GM12864 (cell line): ENCODE results near the gene OPN1LW.
"Not testable (repeated sequence)": the region's sequence is repeated elsewhere in the genome, so short reads cannot be mapped to it uniquely, and the experiment has no call there.

ENCODE experiments used
- DNase-seq: peaks from one replicate; pipeline ENCODE4 v3.0.0-alpha.2; 2011; ENCODE audit warnings: low read depth
- H3K4me3 ChIP-seq: 2 replicates; pipeline ENCODE4 v1.5.1; 2011; ENCODE audit warnings: mild to moderate bottlenecking, low read depth, low read length, control low read depth

Gene OPN1LW

DNA sequence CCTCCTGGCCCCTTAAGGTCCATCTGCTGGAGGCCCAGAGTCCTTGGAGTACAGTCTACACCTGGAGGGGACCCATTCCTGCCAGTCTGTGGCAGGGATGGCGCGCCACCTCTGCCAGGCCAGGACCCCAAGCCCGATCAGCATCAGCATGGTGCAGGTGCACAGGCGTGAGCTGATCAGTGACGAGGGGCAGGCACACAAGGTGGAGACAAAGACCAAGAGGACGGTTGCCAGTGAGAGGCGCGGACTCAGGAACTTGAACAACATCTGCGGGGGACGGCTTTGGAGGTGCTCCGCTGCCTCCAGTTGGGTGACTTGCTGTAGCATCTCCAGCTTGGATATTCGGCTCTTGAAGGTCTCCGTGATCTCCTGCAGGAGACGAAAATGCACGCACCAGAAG lies 15.3 kb downstream of the OPN1LW start:
- H3K4me3 ChIP-seq, DNase-seq: not testable (repeated sequence)

DNA sequence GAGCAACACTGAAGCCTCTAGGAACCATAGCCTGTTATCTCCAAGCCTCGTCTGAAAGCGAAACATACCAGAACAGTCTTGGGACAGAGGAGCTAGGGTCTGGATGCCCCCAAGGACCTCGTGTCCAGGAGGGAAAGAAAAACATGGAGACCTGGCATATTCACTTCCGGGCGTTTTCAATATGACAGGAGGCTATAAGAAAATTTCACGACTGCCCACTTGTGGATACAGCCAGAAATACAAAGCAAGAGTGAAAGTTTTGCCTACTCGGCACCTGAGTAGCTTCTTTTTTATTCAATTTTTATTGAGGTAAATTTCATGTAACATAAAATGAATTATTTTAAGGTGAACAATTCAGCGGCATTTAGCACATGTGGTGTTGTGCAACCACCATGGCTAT lies 20.9 kb downstream of the OPN1LW start:
- not testable (repeated sequence) for H3K4me3 ChIP-seq, DNase-seq

DNA sequence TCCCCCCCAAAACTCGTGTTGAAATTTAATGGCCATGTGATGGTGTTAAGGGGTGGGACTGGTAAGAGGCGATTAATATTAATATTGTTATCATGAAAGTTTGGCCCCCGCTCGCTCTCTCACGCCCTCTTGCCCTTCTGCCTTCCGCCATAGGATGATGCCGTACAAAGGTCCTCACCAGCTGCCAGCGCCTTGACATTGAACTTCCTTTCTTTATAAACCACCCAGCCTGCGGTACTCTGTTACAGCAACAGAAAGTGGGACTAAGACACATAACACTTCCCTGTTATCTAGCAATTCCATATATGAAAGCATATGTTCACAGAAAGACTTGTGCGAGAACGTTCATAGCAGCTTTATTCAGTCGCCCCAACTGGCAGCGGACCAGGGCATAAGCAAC lies 24.3 kb downstream of the OPN1LW start:
- DNase-seq, result not testable (repeated sequence)

DNA sequence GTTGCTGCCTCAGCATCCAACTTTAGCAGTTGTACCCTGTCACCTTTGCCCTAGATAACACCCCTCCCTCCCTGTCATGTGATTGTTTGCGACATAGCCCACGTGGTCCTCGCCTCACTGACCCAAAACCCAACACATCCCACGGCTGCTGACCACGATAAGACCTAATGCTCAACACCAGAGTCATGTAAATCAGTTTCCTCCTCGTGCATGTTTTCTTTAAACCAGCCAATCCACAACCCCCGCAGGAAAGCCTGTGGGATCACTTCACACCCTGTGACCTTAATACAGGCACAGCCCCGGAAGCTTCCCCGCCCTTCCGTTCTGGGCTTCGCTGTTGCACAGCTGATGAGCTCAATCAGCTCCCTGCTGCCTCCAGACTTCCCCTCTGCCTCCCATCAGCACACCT lies 28.5 kb downstream of the OPN1LW start:
- not testable (repeated sequence) for H3K4me3 ChIP-seq, DNase-seq

More for the DNA sequence above, 24.3 kb downstream of the OPN1LW start:
- H3K4me3 ChIP-seq, result not testable (repeated sequence)

DNA sequence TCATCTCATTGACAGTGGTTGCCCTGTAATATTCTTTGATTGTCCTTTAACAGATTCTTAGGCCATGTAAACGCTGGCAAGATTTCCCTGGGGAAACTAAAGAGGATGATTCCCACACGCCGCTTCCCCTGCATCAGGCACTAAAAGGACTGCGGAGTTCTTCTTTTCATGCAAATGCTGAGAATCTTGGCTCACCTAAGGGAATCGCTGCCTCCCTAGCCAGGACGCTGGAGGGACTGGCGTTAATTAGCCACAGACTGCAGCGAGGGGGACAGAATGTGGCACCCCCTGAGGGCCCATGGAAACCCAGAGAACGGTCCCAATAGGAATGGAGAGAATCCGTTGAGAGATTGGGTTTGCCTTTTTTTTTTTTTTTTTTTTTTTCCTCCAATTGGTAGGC lies 30.3 kb downstream of the OPN1LW start:
- H3K4me3 ChIP-seq, DNase-seq: not testable (repeated sequence)

DNA sequence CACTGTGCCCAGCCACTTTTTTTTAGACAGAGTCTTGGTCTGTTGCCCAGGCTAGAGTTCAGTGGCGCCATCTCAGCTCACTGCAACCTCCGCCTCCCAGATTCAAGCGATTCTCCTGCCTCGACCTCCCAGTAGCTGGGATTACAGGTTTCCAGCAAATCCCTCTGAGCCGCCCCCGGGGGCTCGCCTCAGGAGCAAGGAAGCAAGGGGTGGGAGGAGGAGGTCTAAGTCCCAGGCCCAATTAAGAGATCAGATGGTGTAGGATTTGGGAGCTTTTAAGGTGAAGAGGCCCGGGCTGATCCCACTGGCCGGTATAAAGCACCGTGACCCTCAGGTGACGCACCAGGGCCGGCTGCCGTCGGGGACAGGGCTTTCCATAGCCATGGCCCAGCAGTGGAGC lies 38.3 kb downstream of the OPN1LW start, which contains the start of gene OPN1MW:
OPN1MW (plus strand) TSS at position 301 of the 400 bp plus-strand sequence; CDS start at position 383, 82 bp downstream.
- DNase-seq, H3K4me3 ChIP-seq: not testable (repeated sequence)

DNA sequence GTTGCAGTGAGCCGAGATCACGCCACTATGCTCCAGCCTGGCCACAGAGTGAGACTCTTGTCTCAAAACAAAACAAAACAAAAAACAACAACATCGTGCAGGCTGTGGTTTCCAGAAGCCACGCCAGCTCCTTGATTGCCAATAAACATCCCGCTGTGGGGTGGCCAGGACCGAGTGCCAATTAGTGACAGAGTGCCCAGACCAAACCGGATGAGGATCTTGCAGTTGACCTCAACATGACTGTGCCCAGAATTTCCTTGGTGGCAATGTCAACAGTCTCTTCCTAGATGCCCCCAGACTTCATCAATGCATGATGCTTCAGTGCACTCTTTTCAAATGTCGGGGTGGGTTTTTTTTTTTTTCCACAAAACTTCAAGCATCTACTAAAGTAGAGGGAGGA lies 39.8 kb downstream of the OPN1LW start:
- not testable (repeated sequence) for H3K4me3 ChIP-seq, DNase-seq

DNA sequence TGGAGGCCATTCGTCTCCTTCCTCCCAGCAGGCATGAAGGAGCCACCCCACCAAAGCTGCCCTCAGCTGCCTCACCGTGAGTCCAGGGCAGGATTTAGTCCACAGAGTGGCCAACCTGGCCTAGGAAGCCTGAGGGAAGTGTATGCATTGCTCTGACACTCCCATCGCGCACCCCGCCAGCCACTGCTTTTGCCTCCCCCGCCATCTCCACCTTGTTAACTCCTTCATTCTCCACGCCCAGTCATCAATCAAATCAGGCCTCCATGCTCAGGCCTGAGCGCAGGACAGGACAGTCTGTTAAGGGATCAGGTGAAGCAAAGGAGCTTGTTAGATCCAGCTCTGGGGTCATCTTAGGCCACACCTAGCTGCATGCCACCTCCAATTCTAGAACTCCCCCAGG lies 48.8 kb downstream of the OPN1LW start:
- not testable (repeated sequence) for H3K4me3 ChIP-seq, DNase-seq

DNA sequence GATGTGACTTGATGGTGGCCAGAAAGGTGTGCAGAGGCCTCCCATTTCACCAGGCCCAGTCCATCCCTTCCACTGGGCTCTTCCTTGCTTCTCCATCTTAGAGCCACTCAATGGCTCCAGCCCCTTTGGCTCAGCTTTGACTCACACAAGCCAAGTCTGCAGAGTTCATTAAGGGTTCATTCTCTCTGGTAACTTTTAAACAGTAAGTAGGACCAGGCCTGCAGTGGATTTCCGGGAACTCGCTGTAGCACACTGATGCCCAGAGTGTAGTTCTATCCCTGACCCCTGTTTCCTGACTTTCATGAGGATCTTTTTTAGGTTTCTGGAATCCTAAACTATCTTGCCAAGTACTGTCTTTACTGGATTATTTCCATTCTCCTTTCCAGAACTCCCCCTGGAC lies 50.3 kb downstream of the OPN1LW start:
- H3K4me3 ChIP-seq, DNase-seq: not testable (repeated sequence)

DNA sequence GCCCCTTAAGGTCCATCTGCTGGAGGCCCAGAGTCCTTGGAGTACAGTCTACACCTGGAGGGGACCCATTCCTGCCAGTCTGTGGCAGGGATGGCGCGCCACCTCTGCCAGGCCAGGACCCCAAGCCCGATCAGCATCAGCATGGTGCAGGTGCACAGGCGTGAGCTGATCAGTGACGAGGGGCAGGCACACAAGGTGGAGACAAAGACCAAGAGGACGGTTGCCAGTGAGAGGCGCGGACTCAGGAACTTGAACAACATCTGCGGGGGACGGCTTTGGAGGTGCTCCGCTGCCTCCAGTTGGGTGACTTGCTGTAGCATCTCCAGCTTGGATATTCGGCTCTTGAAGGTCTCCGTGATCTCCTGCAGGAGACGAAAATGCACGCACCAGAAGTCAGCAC lies 52.4 kb downstream of the OPN1LW start:
- DNase-seq, H3K4me3 ChIP-seq: not testable (repeated sequence)
